ENCODE data around the gene FMN2.

GRCh38 chr1:240128366-240128765 is 36.7 kb downstream of the FMN2 start:
- TF ChIP-seq CTCF (IDR thresholded peaks at IDR 0.05), result no peak
- TF ChIP-seq ZFX (IDR thresholded peaks at IDR 0.05; ENCODE audit: borderline replicate concordance), result no peak
